ENCODE data around the gene CHRNA1. TPM values are rescaled to one million over a fixed set of nuclear protein-coding genes. Genes with fewer than 3 reads are reported as not detected.

The CHRNA1 gene
- total and polyA plus RNA-seq, 4 donors, result 0.03 TPM; not detected in 3

DNA sequence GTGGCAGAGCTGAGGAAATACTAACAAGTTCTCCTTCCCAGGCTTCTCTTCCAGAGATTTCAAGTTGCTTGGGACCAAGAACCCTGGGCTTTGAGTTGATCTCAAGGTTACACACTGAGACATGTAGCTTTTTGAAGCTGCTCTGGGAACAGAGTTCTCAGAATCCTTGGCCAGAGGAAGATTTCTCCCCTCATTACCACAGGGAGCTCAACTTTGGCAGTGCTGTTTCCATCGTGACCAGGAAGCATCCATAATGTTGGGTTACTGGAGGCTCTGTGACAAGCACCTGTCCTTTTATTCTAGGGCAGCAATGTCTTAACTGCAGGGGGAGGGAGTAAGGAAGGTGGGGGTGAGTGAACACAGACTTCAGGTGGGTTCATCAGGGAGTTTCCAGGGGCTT, 41.5 kb upstream of the CHRNA1 start:
- Histone ChIP-seq H3K4me3 (no peak overlapping the region), H3K9me3 (ENCODE audit: control insufficient read depth in 4 of 4, insufficient read depth in 3 of 4, low read length in 3 of 4) (no peaks in the 10 kb centered on the region), H3K36me3 (ENCODE audit: control insufficient read depth in 4 of 4, insufficient read depth in 4 of 4, low read length in 4 of 4) (peaks cover 0 to 28% (median 16%) of the 10 kb centered on the region in 4 donors), H3K4me1 (ENCODE audit: control insufficient read depth in 5 of 5, insufficient read depth in 5 of 5, low read length in 5 of 5) (peaks cover 3 to 25% (median 8%) of the 10 kb centered on the region in 5 donors), H3K27ac (ENCODE audit: low read depth in 1 of 2, low read length in 1 of 2) (no peak overlapping the region), H3K27me3 (ENCODE audit: control insufficient read depth in 3 of 3, insufficient read depth in 3 of 3, low read length in 2 of 3) (no peaks in the 10 kb centered on the region), H3K9ac (ENCODE audit: insufficient read depth in 1 of 2, low read length in 2 of 2) (no peak overlapping the region)
- TF ChIP-seq, protein P1, sequence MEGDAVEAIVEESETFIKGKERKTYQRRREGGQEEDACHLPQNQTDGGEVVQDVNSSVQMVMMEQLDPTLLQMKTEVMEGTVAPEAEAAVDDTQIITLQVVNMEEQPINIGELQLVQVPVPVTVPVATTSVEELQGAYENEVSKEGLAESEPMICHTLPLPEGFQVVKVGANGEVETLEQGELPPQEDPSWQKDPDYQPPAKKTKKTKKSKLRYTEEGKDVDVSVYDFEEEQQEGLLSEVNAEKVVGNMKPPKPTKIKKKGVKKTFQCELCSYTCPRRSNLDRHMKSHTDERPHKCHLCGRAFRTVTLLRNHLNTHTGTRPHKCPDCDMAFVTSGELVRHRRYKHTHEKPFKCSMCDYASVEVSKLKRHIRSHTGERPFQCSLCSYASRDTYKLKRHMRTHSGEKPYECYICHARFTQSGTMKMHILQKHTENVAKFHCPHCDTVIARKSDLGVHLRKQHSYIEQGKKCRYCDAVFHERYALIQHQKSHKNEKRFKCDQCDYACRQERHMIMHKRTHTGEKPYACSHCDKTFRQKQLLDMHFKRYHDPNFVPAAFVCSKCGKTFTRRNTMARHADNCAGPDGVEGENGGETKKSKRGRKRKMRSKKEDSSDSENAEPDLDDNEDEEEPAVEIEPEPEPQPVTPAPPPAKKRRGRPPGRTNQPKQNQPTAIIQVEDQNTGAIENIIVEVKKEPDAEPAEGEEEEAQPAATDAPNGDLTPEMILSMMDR (IDR thresholded peaks at IDR 0.05; ENCODE audit: control extremely low read depth, extremely low read depth), result no peak
- DNase-seq (no peak), ATAC-seq (ENCODE audit: insufficient read depth, low FRiP score) (no peak)
- 77 to 87% methylated on average over 1 of the region's 1 CpG for WGBS, 2 donors

DNA sequence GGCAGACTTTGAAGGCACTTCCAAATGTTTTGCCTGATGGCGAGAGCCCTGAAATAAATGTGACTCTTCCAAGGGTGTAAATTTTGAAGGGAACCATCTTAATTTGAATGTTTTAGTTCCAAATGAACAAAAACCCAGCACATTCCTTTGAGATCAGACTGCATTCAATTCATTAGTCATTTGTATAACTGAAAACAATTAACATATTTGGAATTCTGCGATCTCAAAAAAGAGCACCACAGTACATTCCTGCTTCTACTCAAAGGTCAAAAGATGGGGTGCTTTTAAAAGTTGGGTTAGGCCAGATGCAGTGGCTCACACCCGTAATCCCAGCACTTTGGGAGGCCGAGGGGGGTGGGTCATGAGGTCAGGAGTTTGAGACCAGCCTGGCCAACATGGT, 38.2 kb upstream of the CHRNA1 start:
- WGBS, 2 donors, result 92 to 95% methylated on average over 4 of the region's 4 CpGs
- ATAC-seq (ENCODE audit: insufficient read depth, low FRiP score) (no peak), DNase-seq (no peak)
- H3K9ac ChIP-seq (ENCODE audit: insufficient read depth in 1 of 2, low read length in 2 of 2), result no peak overlapping the region
- TF ChIP-seq, protein P1 (IDR thresholded peaks at IDR 0.05; ENCODE audit: control extremely low read depth, extremely low read depth), result no peak
- no peaks in the 10 kb centered on the region for H3K27me3 ChIP-seq (ENCODE audit: control insufficient read depth in 3 of 3, insufficient read depth in 3 of 3, low read length in 2 of 3)
- peaks cover 0 to 2% (median 0%) of the 10 kb centered on the region in 4 donors for H3K9me3 ChIP-seq (ENCODE audit: control insufficient read depth in 4 of 4, insufficient read depth in 3 of 4, low read length in 3 of 4)
- H3K27ac ChIP-seq (ENCODE audit: low read depth in 1 of 2, low read length in 1 of 2), result no peak overlapping the region
- peaks cover 3 to 27% (median 7%) of the 10 kb centered on the region in 5 donors for H3K4me1 ChIP-seq (ENCODE audit: control insufficient read depth in 5 of 5, insufficient read depth in 5 of 5, low read length in 5 of 5)
- peaks cover 0 to 38% (median 20%) of the 10 kb centered on the region in 4 donors for H3K36me3 ChIP-seq (ENCODE audit: control insufficient read depth in 4 of 4, insufficient read depth in 4 of 4, low read length in 4 of 4)
- H3K4me3 ChIP-seq, result no peak overlapping the region

DNA sequence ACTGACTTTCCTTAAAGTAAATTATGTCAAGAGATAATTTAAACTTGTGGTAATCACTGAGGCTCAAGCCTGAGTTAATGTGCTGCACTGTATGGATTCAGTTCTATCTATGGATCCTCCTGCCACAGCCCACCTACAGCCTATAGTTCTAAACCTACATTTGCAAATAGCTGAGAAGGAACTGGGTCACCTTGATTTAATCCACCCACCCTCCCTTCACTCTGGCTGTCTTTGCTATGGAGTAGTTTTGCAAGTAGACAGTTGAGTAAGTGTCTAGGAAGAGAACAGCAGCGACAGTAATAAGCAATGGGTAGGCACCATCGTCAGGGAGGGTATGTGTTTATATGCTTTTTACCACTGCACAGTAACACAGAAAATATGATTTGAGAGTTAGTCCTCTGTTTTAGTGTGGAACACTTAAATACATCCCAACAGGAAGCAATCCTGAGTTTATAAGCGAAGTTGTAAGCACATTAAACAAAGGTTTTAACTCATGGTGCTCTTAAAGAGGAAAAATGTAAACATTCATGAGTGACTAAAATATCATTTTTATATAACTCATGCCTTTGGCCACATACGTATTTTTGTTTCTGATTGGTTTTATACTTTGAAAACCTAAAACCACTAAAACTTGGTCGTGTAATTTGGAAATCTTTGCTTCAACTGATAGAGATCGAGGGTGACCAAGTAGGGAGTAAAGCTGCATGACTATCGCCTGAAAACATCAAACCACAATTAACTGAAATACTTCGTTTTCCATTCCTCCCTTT, 36.3 kb upstream of the CHRNA1 start:
- H3K4me3 ChIP-seq, result no peak overlapping the region
- H3K27ac ChIP-seq (ENCODE audit: low read depth in 1 of 2, low read length in 1 of 2), result no peak overlapping the region
- H3K27me3 ChIP-seq (ENCODE audit: control insufficient read depth in 3 of 3, insufficient read depth in 3 of 3, low read length in 2 of 3), result no peaks in the 10 kb centered on the region
- peaks cover 0 to 33% (median 17%) of the 10 kb centered on the region in 4 donors for H3K36me3 ChIP-seq (ENCODE audit: control insufficient read depth in 4 of 4, insufficient read depth in 4 of 4, low read length in 4 of 4)
- TF ChIP-seq, protein P1 (IDR thresholded peaks at IDR 0.05; ENCODE audit: control extremely low read depth, extremely low read depth), result no peak
- peaks cover 0 to 9% (median 4%) of the 10 kb centered on the region in 5 donors for H3K4me1 ChIP-seq (ENCODE audit: control insufficient read depth in 5 of 5, insufficient read depth in 5 of 5, low read length in 5 of 5)
- ATAC-seq (ENCODE audit: insufficient read depth, low FRiP score), result no peak
- peaks cover 0 to 2% (median 0%) of the 10 kb centered on the region in 4 donors for H3K9me3 ChIP-seq (ENCODE audit: control insufficient read depth in 4 of 4, insufficient read depth in 3 of 4, low read length in 3 of 4)
- 82 to 87% methylated on average over 8 of the region's 8 CpGs for WGBS, 2 donors
- DNase-seq, result no peak
- no peak overlapping the region for H3K9ac ChIP-seq (ENCODE audit: insufficient read depth in 1 of 2, low read length in 2 of 2)

Measured in lung (tissue), 12 donors.